ENCODE data around the gene RFPL2.
"Not testable (repeated sequence)": the region's sequence is repeated elsewhere in the genome, so short reads cannot be mapped to it uniquely, and the experiment has no call there.

Gene RFPL2

DNA sequence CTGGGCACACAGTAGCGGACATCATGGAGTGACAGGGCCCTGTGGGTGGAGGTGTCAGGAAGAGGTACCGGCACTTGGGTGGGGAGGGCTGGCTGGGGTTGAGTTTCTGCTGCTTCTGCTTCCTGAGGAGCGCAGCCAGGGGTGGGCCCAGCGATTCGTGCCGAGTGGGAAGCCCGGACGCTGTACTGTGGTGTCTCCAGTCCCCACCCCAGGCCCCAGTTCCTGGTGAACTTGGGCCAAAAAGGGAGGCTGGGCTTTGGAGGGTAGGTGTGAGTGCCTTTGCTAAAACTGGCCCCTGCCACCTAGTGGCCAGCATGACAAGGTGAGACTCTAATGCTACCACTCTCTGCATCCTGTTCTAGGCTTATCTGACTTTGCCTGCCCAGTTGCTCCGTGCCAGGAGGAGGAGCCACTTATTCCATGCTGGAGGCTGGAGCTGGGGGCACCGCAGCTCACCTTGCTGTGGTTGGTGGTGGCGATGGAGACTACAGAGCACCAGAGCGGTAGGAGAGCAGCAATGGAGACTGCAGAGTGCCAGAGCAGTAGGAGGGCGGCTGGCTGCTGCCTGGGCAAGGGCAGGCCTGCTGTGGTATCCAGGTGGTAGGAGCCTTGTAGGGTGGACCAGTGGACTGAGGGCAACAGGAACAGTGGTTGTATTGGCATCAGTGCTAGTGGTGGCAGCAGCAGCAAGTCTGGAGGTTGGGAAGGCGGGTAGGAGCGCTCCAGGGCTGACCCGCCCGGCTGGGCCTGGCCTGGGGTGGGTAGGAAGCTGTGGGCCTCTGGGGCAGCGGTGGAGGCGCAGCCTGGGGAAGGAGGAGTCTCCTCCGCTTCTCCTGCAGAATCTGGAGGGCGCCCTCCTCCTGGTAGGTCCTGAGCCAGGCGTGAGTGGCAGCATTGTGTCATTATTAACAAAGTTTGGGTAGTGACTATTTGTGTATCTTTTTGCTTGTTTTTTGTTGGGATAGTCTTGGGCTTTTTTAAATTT, 2.2 kb upstream of the RFPL2 start:
- in situ Hi-C loops (cut with MboI; ENCODE audit: low sequenced_read_pairs): no loop called here

DNA sequence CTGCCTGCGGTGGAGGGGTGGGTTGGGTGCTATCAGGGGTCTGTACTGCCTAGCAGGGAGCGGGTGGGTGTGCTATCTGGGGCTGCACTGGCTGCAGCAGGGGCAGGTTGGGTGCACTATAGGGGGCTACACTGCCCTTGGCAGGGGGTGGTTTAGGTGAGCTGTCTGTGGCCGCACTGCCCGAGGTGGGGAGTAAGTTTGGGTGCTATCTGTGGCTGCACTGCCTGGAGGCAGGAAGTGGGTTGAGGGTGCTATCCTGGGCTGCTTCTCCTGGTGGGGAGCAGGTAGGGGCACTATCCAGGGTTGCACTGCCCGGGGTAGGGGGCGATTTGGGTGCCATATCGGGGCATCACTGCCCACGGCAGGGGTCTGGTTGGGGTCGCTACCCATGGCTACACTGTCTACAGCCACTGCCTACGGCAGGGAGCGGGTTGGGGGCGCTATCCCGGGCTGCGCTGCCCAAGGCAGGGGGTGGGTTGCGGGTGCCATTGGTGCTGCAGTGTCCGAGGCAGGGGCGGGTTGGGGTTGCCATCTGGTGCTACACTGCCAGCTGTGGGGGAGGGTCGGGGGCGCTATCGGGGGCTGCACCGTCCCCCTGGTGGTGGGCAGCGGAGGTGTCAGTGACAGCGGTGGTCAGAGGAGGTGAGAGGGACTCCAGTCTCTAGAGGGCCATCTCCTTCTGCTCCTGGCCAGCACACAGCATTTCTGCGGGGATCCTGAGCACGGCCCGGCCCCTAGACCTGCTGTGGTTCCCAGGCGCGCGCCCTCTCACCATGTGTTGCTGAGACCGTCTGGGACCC, 1.3 kb upstream of the RFPL2 start:
- in situ Hi-C loops (cut with MboI; ENCODE audit: low sequenced_read_pairs): no loop called here

DNA sequence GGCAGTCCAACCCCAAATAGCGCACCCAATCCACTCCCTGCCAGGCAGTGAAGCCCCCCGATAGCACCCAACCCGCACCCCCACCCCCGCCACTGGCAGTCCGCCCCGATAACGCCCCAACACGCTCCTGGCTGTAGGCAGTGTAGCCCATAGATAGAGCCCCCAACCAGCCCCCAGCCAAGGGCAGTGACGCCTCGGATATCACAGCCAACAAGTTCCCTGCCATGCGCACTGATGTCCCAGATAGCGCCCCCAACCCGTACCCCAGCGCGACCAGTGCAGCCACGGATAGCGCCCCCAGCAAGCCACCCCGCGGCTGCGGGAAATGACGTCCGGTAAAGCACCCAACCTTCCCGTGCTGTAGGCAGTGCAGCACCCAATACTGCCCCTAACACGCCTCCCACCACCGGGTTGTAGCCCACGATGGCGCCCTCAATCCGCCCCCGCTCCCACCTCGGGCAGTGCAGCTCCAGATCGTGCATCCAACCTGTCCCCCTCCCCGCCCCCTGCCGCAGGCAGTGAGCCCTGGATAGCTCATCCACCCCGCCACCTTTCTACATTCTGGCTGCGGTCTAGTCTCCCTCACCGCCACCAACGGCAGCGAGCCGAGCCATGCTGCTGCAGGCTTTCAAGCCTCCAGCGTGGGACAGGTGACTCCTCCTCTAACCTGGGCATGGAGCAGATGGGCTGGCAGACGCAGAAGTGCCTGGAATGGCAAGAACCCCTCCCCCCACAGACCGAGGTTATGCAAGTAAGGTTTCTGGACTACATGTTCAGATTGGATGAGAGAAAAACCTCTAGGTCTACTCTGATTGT, 625 bp downstream of the RFPL2 start:
- in situ Hi-C loops (cut with MboI; ENCODE audit: low sequenced_read_pairs): no loop called here

DNA sequence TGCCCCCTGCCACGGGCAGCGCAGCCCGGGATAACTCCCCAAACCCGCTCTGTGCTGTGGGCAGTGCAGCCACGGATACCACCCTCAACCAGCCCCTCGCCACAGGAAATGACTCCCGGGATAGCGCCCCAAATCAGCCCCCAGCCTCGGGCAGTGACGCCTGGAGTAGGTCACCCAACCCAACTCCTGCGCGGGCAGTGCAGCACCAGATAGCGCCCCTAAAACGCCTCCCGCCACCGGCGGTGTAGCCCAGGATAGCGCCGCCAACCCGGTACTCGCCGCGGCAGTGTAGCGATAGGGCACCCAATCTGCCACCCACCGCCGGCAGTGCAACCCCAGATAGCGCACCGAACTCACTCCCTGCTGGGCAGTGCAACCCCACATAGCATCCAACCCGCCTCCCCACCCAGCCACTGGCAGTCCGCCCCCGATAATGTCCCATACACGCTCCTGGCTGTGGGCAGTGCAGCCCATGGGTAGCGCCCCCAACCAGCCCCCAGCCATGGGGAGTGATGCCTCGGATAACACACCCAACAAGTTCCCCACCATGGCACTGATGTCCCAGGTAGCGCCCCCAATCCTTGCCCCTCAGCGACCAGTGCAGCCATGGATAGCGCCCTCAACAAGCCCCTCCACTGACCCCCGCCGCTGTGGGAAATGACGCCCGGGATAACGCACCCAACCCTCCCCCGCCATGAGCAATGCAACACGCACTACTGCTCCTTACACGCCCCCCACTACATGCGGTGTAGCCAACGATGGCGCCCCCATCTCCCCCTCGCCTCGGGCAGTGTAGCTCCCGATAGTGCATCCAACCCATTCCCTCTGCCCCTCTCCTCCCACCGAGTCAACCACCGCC, 1.5 kb downstream of the RFPL2 start:
- in situ Hi-C loops (cut with MboI; ENCODE audit: low sequenced_read_pairs): no loop called here

DNA sequence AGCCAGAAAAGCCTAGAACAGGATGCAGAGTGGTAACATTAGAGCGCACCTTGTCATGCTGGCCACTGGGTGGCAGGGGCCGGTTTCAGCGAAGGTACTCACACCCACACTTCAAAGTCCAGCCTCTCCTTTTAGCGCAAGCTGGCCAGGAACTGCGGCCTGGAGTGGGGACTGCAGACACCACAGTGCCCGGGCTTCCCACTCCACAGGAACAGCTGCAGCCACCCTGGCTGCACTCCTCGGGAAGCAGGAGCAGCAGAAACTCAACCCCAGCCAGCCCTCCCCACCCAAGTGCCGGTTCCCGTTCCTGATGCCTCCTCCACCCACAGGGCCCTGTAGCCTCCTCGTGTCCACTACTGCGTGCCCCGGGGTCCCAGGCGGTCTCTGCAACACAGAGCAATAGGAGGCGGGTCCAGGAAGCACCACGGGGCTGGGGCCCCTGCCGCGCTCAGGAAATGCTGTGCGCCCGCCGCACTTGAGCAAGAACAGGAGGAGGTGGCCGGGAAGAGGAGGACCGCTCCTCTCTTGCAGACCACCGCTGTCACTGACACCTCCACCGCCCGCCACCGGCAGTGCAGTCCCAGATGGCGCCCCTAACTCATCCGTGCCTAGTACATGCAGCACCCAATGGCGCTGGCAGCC, 2.2 kb downstream of the RFPL2 start:
- in situ Hi-C loops (cut with MboI; ENCODE audit: low sequenced_read_pairs): no loop called here

DNA sequence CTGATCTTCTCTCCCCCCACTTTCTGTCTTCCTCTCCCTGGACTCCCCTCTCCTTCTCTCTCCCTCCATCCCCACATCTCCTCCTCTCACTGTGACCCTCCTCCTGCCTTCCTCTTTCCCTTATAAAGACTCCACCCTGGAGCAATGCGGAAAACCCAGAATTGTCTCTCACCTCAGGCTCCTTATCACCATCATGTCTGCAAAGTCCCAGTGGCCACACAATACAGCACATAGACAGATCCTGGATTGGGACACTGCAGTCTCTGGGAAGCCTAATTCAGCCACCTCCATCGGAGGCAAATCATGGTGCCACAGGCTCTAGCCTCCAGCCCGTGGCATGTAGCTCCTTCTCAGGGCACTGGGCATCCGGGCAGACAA, 2.7 kb downstream of the RFPL2 start:
- in situ Hi-C loops (cut with MboI; ENCODE audit: low sequenced_read_pairs): no loop called here

DNA sequence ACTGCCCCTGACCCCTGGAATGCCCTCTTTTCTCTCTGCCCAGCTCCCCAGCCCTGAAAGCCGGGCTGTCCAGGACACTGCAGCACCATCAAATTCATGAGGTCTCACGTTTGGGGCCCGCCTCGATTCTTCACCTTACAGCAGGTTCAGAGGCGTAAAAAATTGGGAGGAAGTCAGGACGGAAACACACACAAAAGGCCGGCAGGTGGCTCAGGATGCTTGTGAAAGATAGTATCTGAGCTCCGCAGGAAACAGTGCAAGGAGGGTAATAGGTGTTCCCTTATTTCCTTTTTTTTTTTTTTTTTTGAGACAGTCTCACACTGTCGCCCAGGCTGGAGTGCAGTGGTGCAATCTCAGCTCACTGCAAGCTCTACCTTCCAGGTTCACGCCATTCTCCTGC, 4.1 kb downstream of the RFPL2 start:
- in situ Hi-C loops (cut with MboI; ENCODE audit: low sequenced_read_pairs): no loop called here

DNA sequence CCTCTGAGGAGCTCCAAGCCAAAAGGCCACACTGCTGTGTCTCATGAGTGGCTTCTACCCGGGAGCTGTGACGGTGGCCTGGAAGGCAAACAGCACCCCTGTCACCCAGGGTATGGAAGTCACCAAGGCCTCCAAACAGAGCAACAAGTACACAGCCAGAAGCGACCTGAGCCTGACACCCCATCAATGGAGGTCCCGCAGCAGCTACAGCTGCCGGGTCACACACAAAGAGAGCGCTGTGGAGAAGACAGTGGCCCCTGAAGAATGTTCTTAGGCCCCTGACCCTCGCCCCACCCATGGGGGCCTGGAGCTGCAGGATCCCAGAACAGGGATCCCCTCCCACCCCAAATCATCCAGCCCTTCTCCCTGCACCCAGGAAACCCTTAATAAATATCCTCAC, 4.9 kb downstream of the RFPL2 start:
- in situ Hi-C loops (cut with MboI; ENCODE audit: low sequenced_read_pairs): no loop called here

DNA sequence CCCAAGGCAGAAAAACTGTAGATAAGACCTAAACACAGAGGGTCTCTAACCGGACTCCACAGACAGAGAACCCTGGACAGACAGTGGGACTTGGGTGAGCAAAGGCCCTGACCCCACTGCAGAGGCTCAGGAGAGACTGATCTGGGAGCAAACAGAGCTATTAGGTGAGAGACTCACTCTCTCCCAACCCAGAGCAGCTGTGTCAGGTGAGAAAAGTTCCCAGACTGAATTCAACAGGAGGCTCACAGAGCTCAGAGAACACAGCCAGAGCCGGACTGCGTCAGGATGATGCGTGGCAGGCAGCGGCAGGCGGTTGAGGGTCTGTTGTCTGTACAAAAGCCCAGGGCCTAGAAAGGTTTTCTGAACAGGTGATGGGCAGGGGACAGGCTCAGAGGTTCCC, 5.5 kb downstream of the RFPL2 start:
- in situ Hi-C loops (cut with MboI; ENCODE audit: low sequenced_read_pairs): no loop called here

DNA sequence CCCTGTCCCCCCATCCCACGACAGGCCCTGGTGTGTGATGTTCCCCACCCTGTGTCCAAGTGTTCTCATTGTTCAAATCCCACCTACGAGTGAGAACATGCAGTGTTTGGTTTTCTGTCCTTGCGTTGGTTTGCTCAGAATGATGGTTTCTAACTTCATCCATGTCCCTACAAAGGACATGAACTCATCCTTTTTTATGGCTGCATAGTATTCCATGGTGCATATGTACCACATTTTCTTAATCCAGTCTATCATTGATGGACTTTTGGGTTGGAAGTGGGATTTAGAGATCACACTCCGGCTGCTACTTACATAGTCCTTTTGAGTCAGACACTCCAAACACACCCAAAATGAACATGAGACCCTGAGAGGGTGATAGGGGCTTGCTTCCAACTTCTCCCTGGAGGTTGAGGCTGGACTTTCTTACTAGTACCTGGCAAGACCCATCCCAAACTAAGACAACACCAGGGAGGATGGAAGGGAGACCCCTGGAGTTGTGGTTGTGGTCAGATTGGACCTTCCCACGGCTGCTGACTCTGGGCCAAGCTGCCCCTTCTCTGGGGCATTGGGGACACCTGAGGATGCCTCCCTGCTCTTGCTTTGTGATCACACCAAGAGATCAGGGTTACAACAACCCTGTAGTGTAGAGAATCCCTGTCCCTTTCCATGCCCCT, 7.2 kb downstream of the RFPL2 start:
- in situ Hi-C loops (cut with MboI; ENCODE audit: low sequenced_read_pairs): not testable (repeated sequence)

DNA sequence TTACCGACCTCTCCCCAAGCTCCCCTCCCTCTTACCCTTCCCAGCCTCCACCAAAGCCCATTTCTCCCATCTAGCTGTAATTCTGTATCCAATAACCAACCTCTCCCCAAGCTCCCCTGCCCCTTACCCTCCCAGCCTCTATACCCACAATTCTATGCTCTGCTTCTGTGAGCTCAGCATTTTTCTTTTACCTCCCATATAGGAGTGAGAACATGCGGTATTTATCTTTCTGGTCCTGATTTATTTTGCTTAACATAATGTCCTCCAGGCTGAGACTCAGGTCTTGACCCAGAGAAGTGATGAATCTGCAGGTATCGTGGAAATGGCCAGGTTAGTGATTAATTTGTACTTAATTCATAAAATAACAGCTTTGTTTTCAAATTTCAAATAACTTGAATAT, 9.0 kb downstream of the RFPL2 start:
- in situ Hi-C loops (cut with MboI; ENCODE audit: low sequenced_read_pairs): not testable (repeated sequence)

DNA sequence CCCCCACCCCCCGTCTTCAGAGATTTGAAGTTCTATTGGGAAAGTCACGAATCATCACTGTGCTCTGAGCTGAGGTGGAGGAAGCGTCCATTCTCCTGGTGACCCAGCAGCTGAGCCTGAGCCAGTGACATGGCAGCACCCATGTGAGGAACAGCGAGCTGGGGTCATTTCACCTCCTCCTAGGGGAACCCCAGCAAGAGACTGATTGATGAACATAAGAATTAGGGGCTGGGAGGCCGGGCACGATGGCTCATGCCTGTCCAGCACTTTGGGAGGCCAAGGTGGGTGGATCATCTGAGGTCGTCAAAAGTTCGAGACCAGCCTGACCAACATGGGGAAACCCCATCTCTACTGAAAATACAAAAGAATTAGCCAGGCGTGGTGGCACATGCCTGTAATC, 11.5 kb downstream of the RFPL2 start:
- in situ Hi-C loops (cut with MboI; ENCODE audit: low sequenced_read_pairs): not testable (repeated sequence)

DNA sequence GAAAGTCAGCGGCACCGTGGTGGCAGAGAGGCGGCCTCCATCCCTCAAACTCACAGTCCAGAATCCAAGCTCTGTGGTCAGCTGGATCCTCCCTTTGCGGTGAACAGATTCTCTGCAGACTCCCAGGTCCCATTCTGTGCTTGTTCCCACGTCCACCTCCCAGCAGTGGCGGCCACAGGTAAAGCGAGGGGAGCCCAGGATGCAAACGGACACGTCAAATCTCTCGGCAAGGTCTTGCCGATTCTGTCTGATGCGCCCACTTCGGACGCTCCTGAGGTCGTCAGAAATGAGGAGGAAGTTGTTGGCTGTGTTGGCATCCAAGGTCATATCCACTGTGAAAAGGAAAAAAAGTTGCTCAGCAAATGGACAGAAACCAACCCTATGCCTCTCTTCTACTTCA, 13.9 kb downstream of the RFPL2 start:
- in situ Hi-C loops (cut with MboI; ENCODE audit: low sequenced_read_pairs): not testable (repeated sequence)

DNA sequence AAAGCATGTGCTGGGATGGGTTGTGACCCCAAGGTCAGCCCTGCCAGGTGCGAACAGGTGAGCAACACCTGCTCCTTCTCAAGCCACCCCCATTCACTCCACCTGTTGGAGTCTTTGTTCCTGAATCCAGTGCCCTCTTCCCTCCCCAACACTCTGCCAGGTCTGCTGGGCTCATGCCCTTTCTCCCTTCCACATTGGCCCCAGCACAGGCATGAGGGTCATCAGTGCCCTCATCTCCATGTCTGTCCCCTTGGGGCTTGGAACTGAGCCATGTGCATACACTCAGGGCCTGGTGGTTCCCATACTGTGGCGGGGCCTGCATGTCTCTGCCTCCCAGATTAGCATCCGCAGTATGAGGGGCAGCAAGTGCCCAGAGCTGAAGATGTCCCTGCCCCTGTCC, 19.1 kb downstream of the RFPL2 start:
- in situ Hi-C loops (cut with MboI; ENCODE audit: low sequenced_read_pairs): no loop called here

DNA sequence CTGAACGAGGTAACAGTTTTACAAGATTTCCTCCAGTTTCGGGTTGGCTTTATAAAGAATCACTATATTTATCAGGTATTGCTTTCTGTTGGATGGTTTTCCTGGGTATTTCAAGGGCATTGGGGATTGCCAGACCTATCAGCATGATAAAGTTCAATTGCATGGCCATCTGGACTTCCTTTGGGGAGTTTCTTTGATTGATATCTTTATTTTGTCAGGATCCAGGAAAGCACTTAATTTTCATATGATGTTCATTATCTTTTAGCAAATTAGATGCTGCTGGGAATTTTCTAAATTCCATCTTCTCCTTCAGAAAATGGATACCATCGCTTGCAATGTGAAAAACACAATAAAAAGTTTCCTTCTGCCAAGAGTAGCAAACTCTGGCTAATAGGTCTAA, 21.2 kb downstream of the RFPL2 start:
- in situ Hi-C loops (cut with MboI; ENCODE audit: low sequenced_read_pairs): no loop called here

DNA sequence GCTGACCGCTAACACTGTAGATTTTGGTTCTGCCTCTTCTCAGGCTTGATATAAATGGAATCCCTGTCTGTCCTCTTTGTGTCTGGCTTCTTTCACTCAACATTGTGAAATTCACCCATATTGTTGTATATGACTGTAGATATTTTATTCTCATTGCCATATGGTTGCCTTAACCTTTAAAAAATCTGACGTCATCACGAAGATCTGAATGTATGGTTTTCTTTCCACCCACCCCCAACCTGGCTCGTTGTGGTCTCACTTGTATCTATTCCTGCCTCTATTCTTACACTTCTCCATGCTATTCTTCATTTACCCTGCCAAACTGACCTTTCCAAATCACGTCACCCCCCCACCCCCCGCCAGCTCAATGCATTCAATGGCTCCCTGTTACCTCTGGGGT, 23.8 kb downstream of the RFPL2 start:
- in situ Hi-C loops (cut with MboI; ENCODE audit: low sequenced_read_pairs): no loop called here

DNA sequence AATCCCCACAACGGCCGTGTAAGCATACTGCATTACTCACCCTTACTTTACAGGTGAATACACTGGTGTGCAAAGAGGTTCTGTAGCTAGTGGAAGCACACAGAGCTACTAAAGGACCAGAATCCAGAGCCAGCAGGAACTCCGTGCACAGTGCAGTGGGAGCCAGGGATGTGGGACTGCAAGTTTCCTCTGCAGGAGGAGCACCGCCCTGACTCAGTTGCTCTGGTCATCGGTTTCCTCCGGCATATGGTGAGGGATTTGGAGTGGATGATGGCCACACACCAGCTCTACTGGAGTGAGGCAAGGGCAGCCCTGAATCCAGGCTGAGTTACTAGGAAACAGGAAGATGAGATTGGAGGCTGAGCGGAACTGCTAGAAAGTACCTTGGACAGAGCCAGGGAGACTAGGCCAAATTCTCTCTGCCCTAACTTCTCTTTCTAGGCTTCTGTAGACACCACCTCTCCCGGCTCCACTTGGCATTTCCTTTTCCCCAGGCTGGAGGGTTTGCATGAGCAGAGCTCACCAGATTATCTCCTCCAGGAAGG, 27.6 kb downstream of the RFPL2 start:
- in situ Hi-C loops (cut with MboI; ENCODE audit: low sequenced_read_pairs): no loop called here

DNA sequence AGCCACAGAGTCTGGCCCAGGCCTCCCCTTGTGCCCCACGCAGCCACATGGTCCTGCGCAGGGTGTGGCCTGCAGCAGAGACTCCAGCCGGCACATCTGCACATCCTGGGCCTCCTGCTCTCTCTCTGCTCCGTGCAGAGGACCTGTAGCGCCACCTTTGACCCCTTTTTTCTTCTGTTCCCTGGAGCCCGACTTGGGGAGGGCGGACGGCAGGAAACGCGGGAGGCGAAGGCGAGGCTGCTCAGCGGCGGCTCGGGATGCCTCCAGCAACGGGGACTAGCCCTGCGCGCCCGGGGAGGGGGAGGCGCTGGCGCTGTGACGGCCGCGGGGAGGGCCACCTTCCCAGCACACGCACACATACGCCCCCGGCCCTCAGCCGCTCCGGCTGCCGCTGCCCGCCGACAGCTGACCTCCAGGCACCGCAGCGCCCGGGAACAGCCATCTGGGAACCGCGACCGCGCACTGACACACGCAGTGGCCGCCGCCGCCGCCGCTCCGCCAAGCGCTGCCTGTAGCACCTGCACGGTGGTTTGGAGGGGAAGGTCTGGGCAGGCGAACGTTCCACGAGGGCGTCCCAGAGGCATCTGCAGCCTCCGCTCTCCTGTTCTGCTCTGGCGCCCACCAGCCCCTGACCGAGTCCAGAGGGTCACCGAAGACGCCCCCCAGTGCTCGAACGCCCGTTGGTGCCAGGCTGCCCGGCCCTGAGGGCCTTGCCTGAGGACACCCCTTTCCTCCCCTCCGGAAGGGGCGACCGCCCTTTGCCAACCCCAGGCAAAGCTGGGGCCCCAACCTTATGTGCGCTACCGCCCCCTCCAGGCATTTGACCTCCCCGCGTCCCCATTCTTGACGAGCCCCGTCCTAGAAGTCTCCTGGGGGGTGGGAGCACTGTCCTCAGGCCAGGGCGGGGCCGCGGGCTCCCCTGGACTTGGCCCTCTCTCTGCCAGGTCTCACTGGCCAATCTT, 28.9 kb downstream of the RFPL2 start:
- in situ Hi-C loops (cut with MboI; ENCODE audit: low sequenced_read_pairs): no loop called here
